Naive thymus-derived CD8-positive, alpha-beta T cell (primary cell): ENCODE data around the gene KCNJ8. TPM values are rescaled to one million over a fixed set of nuclear protein-coding genes. Genes with fewer than 3 reads are reported as not detected.
"Not testable (repeated sequence)": the region's sequence is repeated elsewhere in the genome, so short reads cannot be mapped to it uniquely, and the experiment has no call there.

Source experiments
- ATAC-seq, 2 donors: fragments of 150-1000 bp; cut with Tn5 transposase in 1 of 2; sonication (Bioruptor Pico), chemical (Tn5 transposase) in 1 of 2; 1 replicate in 1 of 2; 2 replicates in 1 of 2; pipeline ENCODE4 v1.10.0; 2021; ENCODE audit warnings: mild to moderate bottlenecking in 2 of 2, moderate library complexity in 2 of 2
- POLR2A ChIA-PET: fragments of 350-600 bp; sonication (Branson Sonifier 250); formaldehyde crosslinking; loops from one replicate; lab custom pipeline; 2021; ENCODE audit warnings: antibody characterized with exemption; lab: Charles Lee
- DNase-seq, 10 donors: peaks; one replicate each; pipeline versions ENCODE4 v3.0.0 to v3.0.0-alpha.2; 2020 to 2022
- H3K27ac Mint-ChIP-seq, 10 donors: one replicate each; pipeline ENCODE4 v1.8.0; 2020 to 2022; ENCODE audit warnings: mild to moderate bottlenecking in 10 of 10, mixed read lengths in 10 of 10, moderate library complexity in 4 of 10, inconsistent platforms in 1 of 10
- H3K27me3 Mint-ChIP-seq, 5 donors: one replicate each; pipeline ENCODE4 v1.8.0; 2021 to 2022; ENCODE audit warnings: mixed read lengths in 5 of 5
- H3K36me3 Mint-ChIP-seq, 3 donors: one replicate each; pipeline ENCODE4 v1.8.0; 2020 to 2022; ENCODE audit warnings: mixed read lengths in 3 of 3, mild to moderate bottlenecking in 2 of 3, inconsistent platforms in 1 of 3
- H3K4me1 Mint-ChIP-seq, 4 donors: one replicate each; pipeline ENCODE4 v1.8.0; 2021 to 2022; ENCODE audit warnings: mixed read lengths in 4 of 4
- H3K4me3 Mint-ChIP-seq, 10 donors: one replicate each; pipeline ENCODE4 v1.8.0; 2020 to 2022; ENCODE audit warnings: mild to moderate bottlenecking in 10 of 10, mixed read lengths in 10 of 10, moderate library complexity in 6 of 10, inconsistent platforms in 1 of 10
- H3K9me3 Mint-ChIP-seq, 9 donors: one replicate each; pipeline ENCODE4 v1.8.0; 2020 to 2022; ENCODE audit warnings: mixed read lengths in 9 of 9, mild to moderate bottlenecking in 3 of 9, inconsistent platforms in 1 of 9, moderate library complexity in 1 of 9
- polyA plus RNA-seq, 3 donors: library from polyadenylated mRNA; unstranded; fragments of 300-500 nt; fragmentation: Illumina TruSeq; gene quantifications; one replicate each; pipeline ENCODE4 v1.2.3, GENCODE V29; 2021
- total RNA-seq, 8 experiments: library from RNA in 2 of 8; stranded (reverse) in 2 of 8; gene quantifications; one replicate each; pipeline ENCODE4 v1.2.3 and lab custom pipeline; 2021 to 2026

KCNJ8 gene
- total RNA-seq = not detected
- not detected for polyA plus RNA-seq
- total RNA-seq (lab: John Stamatoyannopoulos, UW) = 0 to 0.26 (median 0) reads per million in 6 experiments

DNA sequence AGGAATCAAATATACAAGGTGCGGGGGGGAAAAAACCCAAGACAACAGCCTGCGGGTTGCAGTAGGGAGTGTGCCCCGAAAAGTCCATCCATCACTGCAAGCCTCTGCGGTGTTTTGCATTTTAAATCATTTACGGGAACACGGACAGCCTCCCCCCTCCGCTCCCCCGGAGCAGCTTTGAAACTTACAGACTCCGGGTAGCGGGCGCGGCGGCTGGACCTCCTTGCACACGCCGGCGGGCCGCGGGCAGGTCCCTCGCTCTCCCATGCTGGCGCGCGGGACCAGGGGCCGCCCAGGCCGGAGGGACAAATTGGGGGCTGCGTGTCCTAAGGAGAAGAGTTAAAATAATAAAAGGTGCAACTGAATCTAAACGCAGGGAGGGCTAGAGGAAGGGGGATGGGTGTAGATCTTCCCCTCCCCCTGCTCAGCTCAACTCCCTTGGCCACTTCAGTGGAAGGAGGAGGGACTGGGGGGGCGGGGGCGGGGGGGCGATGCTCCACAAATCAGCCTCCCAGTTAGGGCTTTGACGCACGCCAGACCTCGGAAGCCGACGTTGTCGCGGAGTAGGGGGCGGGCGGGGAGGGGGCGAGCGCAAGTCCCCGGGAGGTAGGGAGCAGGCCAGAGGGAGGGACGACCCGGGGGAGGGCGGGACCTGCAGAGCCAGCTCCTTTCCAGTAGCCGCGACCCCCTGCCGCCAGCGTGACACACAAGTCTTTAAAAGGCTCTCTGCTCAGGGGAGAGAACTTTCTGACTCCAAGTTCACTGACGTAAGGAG lies at the start of gene KCNJ8:
KCNJ8 (minus strand) TSS at position 349 of the 775 bp plus-strand sequence. CDS start 1,090 bp downstream, outside the sequence.
- Mint-ChIP-seq H3K9me3 (peaks cover 0 to 2% (median 0%) of the 10 kb centered on the region in 9 donors), H3K27ac (peak within 1 kb of the TSS in 1 of 10 donors; percentile 0), H3K4me1 (peaks cover 0 to 12% (median 11%) of the 10 kb centered on the region in 4 donors), H3K36me3 (no peaks in the 10 kb centered on the region), H3K27me3 (peaks cover 27 to 59% (median 43%) of the 10 kb centered on the region in 5 donors), H3K4me3 (peak within 1 kb of the TSS in 9 of 10 donors; percentile 34 to 74 (median 70))
- ATAC-seq = peak; percentile 33 to 54
- DNase-seq = peak in 1 of 10 donors; percentile 4
- POLR2A ChIA-PET = interaction anchor here (0.6 kb wide), 1 partner anchor 617 kb away, joined by 6 read pairs; no protein-coding TSS in a partner anchor

DNA sequence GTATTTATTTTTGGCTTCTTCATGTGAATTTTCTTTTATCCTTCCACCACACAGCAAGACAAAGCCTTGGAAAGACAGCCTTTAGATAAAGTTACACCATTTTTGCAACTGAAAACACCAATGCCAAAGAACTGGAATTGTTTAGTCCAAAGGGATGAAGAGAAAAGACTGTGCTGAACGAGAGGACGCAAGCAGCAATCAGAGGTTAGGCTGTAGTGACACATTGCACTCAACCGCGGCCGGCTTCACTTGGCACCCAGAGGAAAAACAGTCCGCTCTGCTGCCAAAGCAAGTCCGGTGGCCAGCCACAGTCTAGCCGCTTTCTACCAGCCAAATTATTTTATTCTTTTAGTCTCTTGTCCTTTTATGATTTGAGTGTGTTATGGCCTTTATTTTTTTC lies 49.1 kb upstream of the KCNJ8 start:
- H3K4me1 Mint-ChIP-seq = no peaks in the 10 kb centered on the region
- H3K36me3 Mint-ChIP-seq = no peaks in the 10 kb centered on the region
- no peak for ATAC-seq
- H3K4me3 Mint-ChIP-seq = no peak overlapping the region
- no peak overlapping the region for H3K27ac Mint-ChIP-seq
- H3K27me3 Mint-ChIP-seq = peaks cover 0 to 19% (median 9%) of the 10 kb centered on the region in 5 donors
- H3K9me3 Mint-ChIP-seq = peaks cover 0 to 2% (median 0%) of the 10 kb centered on the region in 9 donors
- POLR2A ChIA-PET = no interaction called here
- no peak for DNase-seq

DNA sequence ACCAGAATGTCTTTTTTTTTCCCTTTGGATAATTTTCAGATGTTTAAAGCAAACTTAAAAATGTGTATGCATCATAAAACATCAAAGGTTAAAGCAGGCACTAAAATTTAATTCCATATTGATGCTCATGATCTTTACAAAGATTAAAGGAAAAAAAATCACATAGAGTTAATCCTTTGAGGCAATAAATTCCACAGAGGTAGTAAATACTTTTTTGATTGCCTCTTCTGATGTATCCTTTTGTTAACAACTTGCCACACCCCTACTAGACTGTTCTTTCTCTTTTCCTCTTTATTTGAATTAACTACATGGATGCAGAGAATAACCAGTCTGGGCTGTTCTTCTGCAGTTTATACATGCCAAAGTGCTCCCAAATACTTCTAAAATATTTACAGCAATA lies 45.2 kb upstream of the KCNJ8 start:
- H3K36me3 Mint-ChIP-seq = no peaks in the 10 kb centered on the region

DNA sequence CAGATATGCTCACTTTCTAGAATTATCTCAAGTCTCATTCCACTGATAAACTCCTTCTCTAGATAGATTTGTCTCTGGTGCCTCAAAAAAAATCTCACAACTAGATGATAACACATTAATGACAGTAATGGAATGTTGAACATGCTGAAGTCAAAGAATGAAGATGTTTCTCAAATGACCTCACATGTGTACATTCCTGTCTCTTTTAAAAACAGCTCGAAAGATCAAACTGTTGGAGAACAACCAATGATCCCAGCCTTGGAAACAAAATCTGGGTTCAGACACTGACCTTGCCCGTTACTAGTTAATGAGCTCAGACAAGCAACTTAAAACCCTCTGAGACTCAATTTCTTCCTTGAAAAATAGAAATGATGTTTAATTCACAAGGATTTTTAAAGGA lies 44.7 kb upstream of the KCNJ8 start:
- DNase-seq (no peak), ATAC-seq (no peak)
- Mint-ChIP-seq H3K9me3 (peaks cover 0 to 2% (median 0%) of the 10 kb centered on the region in 9 donors), H3K4me3 (no peak overlapping the region), H3K27me3 (peaks cover 0 to 27% (median 7%) of the 10 kb centered on the region in 5 donors), H3K36me3 (no peaks in the 10 kb centered on the region), H3K4me1 (no peaks in the 10 kb centered on the region), H3K27ac (no peak overlapping the region)
- POLR2A ChIA-PET = no interaction called here

More for the DNA sequence above, 45.2 kb upstream of the KCNJ8 start:
- Mint-ChIP-seq H3K27me3 (peaks cover 0 to 30% (median 7%) of the 10 kb centered on the region in 5 donors), H3K4me1 (no peaks in the 10 kb centered on the region), H3K4me3 (no peak overlapping the region), H3K9me3 (peaks cover 0 to 2% (median 0%) of the 10 kb centered on the region in 9 donors), H3K27ac (no peak overlapping the region)
- ATAC-seq (no peak), DNase-seq (no peak)
- POLR2A ChIA-PET = no interaction called here

DNA sequence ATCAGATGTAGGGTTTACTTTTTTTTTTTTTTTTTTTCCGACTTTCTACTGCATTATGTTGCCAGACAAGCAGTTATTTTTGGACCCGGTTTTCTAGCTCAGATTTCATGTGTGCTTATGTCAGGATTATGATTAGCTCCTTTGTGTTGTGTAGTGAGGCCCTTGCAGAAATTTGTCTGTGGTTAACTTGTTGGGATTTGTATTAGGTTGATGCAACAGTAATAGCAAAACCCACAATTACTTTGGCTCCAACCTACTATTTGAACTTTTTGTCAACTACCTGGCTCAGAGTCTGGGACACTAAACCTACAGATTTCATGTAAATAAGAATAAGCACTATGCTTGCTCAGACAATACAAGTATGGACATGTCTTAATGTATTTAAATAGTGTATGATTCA lies 44.1 kb upstream of the KCNJ8 start:
- Mint-ChIP-seq H3K9me3 (peaks cover 0 to 2% (median 0%) of the 10 kb centered on the region in 9 donors), H3K27me3 (peaks cover 0 to 21% (median 7%) of the 10 kb centered on the region in 5 donors), H3K36me3 (no peaks in the 10 kb centered on the region), H3K4me1 (no peaks in the 10 kb centered on the region), H3K27ac (no peak overlapping the region), H3K4me3 (no peak overlapping the region)
- DNase-seq (no peak), ATAC-seq (no peak)
- POLR2A ChIA-PET = no interaction called here

DNA sequence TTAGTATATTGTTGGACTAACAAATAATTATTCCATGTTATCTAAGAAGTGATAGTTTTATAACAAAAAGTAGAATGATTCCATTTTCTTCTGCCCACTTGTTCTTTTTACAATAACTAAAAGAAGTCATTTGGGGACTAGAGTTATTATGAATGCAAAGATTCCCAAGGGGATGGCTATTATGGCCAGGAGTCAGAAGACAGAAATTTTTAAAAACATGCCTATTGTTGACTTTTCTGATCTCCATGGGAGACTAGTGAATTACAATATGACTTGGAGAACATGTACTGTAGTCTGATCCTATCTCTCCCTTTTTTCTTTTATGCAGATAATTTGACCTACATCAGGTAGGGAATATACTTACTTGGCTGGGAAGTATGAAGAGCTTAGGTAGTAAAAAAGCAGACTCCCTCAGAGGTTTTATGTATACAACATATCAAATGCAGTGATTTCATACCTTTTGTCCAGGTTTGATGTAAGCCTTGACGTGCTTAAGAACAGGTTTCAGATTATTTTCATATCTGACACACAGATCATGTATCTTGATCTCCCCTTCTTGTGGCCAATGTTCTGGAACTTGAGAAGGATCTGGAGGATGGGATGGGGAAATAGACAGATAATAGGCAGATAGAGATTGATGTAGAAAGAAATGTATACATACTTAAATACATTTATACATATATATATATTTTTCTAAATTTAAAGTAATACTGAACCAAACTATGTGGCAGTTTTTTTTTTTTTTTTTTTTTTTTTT lies 41.0 kb upstream of the KCNJ8 start:
- POLR2A ChIA-PET = no interaction called here
- Mint-ChIP-seq H3K36me3 (no peaks in the 10 kb centered on the region), H3K4me3 (no peak overlapping the region)

DNA sequence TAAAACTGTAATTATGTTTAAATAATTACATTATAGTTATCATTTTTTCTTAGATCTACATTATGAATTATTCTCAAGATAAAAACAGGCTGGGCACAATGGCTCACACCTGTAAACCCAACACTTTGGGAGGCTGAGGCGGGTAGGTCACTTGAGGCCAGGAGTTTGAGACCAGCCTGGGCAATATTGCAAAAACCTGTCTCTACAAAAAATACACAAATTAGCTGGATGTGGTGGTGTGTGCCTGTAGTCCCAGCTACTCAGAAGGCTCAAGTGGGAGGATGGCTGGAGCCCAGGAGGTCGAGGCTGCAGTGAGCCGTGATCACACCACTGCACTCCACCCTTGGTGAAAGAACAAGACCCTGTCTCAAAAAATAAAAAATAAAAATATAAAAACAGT lies 40.3 kb upstream of the KCNJ8 start:
- Mint-ChIP-seq H3K27me3 (peaks cover 0 to 13% (median 7%) of the 10 kb centered on the region in 5 donors), H3K36me3 (no peaks in the 10 kb centered on the region), H3K4me3 (no peak overlapping the region), H3K4me1 (no peaks in the 10 kb centered on the region), H3K9me3 (peaks cover 0 to 15% (median 4%) of the 10 kb centered on the region in 9 donors), H3K27ac (no peak overlapping the region)
- DNase-seq (no peak), ATAC-seq (no peak)
- POLR2A ChIA-PET = no interaction called here

More for the DNA sequence above, 41.0 kb upstream of the KCNJ8 start:
- Mint-ChIP-seq H3K27me3 (peaks cover 0 to 14% (median 7%) of the 10 kb centered on the region in 5 donors), H3K4me1 (no peaks in the 10 kb centered on the region), H3K27ac (no peak overlapping the region), H3K9me3 (peaks cover 0 to 11% (median 2%) of the 10 kb centered on the region in 9 donors)
- ATAC-seq = no peak
- no peak for DNase-seq

DNA sequence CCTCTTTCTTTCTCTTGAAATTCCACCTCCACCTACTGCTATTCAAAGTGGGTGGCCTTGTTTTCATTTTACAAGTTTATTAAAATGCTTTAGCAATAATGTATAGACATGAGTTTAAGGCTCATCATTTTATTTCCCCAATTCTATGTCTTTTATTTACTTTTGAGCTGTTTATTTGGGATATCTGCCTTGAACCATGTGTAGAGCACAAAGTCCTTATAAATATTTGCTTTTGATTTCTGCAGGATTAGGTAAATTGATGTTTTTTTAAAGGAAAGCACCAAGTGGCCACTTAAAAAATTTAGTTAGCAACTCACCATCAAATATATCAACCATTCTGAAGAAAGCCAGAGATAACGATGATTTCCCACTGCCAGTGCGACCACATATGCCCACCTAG lies 39.8 kb upstream of the KCNJ8 start:
- H3K9me3 Mint-ChIP-seq = peaks cover 0 to 15% (median 4%) of the 10 kb centered on the region in 9 donors
- H3K36me3 Mint-ChIP-seq = no peaks in the 10 kb centered on the region
- H3K4me3 Mint-ChIP-seq = no peak overlapping the region
- no peaks in the 10 kb centered on the region for H3K4me1 Mint-ChIP-seq
- DNase-seq (no peak), ATAC-seq (no peak)
- no peak overlapping the region for H3K27ac Mint-ChIP-seq
- POLR2A ChIA-PET = no interaction called here
- peaks cover 0 to 13% (median 7%) of the 10 kb centered on the region in 5 donors for H3K27me3 Mint-ChIP-seq

DNA sequence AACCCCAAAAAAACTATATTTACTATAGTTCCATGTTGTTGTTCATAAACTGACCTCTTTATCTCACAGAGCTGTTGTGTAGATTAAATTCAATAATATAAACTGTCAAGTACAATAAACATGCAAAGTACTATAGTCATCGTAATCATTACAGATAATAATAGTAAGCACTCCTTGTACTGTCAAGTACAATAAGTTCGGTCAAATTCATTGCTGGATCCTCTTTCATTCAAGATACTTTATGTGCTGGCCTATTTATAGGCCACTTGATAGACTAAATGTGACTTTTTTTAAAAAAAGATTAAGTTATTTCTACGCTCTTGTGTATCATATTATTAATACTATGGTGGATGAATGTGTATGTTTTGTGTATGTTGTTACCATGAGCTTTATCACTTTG lies 39.2 kb upstream of the KCNJ8 start:
- no peak for DNase-seq
- Mint-ChIP-seq H3K36me3 (no peaks in the 10 kb centered on the region), H3K4me3 (no peak overlapping the region), H3K27me3 (peaks cover 0 to 13% (median 7%) of the 10 kb centered on the region in 5 donors), H3K27ac (no peak overlapping the region), H3K4me1 (no peaks in the 10 kb centered on the region), H3K9me3 (peaks cover 0 to 15% (median 4%) of the 10 kb centered on the region in 9 donors)
- ATAC-seq = no peak
- POLR2A ChIA-PET = no interaction called here

DNA sequence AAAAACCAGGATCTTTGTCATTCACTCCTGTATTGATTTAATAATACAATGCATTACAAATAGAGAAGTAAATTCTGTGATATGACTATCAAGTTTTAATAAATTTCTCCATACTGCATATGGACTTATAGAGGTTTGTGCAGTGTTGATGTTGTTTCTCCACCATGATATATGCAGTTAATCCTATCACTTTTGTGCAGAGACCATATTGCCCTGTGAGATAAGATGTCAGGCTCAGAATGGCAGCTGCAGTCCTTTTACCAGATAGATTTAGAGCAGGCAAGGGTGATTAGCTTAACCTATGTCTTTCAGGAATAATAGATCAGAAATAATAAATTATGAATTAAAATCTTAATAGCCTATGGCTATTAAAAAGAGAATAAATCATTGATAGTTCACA lies 38.6 kb upstream of the KCNJ8 start:
- peaks cover 0 to 15% (median 4%) of the 10 kb centered on the region in 9 donors for H3K9me3 Mint-ChIP-seq
- no peaks in the 10 kb centered on the region for H3K36me3 Mint-ChIP-seq
- H3K27ac Mint-ChIP-seq = no peak overlapping the region
- POLR2A ChIA-PET = no interaction called here
- H3K4me1 Mint-ChIP-seq = no peaks in the 10 kb centered on the region
- no peak for DNase-seq
- peaks cover 0 to 13% (median 7%) of the 10 kb centered on the region in 5 donors for H3K27me3 Mint-ChIP-seq
- no peak for ATAC-seq
- H3K4me3 Mint-ChIP-seq = no peak overlapping the region

DNA sequence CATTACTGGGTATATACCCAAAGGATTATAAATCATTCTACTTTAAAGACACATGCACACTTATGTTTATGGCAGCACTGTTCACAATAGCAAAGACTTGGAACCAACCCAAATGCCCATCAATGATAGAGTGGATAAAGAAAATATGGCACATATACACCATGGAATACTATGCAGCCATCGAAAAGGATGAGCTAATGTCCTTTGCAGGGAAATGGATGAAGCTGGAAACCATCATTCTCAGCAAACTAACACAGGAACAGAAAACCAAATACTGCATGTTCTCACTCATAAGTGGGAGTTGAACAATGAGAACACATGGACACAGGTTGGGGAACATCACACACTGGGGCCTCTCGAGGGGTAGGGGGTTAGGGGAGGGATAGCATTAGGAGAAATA lies 37.8 kb upstream of the KCNJ8 start:
- H3K4me1 Mint-ChIP-seq = not testable (repeated sequence)

DNA sequence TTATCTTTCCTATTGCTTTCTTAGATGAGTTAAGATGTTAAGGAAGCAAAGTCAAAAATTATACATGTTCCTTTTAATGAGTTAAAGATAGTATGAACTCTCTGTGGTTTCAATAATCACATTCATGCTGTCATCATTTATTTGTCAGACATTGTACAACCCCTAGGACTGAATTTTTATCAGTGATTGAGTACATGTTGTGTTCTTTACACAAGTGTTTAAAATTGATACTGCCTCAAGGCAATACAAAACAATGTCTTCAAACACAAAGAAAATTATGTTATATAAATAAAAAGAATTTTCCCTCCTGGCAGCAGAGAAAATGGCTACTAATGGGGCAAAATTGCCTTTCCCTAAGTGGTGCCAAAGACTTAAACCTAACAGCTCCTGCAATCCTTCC lies 34.6 kb upstream of the KCNJ8 start:
- peaks cover 0 to 15% (median 4%) of the 10 kb centered on the region in 9 donors for H3K9me3 Mint-ChIP-seq
- ATAC-seq (no peak), DNase-seq (no peak)
- H3K4me3 Mint-ChIP-seq = no peak overlapping the region
- H3K4me1 Mint-ChIP-seq = no peaks in the 10 kb centered on the region
- no peaks in the 10 kb centered on the region for H3K36me3 Mint-ChIP-seq
- peaks cover 0 to 4% (median 0%) of the 10 kb centered on the region in 5 donors for H3K27me3 Mint-ChIP-seq
- POLR2A ChIA-PET = no interaction called here
- H3K27ac Mint-ChIP-seq = no peak overlapping the region

More for the DNA sequence above, 37.8 kb upstream of the KCNJ8 start:
- H3K27me3 Mint-ChIP-seq, H3K4me3 Mint-ChIP-seq, ATAC-seq, POLR2A ChIA-PET, H3K36me3 Mint-ChIP-seq, H3K27ac Mint-ChIP-seq, DNase-seq: not testable (repeated sequence)
- H3K9me3 Mint-ChIP-seq = peaks cover 0 to 15% (median 4%) of the 10 kb centered on the region in 9 donors

DNA sequence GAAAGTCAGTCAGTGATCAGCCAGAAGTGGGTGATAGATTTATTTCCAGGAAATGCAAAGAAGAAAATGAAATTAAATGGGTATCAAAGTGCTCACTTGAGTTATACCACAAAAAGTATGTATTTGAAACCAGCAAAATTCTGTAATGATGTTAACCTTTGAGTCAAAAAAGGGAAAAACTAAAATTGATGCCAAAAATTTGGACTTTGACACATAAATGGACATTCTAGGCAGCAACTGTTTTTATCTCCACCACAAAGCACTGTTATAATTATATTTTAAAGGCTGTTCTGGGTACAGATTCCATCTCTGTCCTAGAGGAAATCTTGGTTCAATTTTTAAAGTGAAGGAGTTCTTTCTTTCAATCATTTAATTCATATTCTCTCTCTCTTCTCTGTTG lies 31.7 kb upstream of the KCNJ8 start:
- H3K4me1 Mint-ChIP-seq = no peaks in the 10 kb centered on the region
- no peak overlapping the region for H3K4me3 Mint-ChIP-seq
- DNase-seq (no peak), ATAC-seq (no peak)
- H3K9me3 Mint-ChIP-seq = peaks cover 0 to 14% (median 3%) of the 10 kb centered on the region in 9 donors
- H3K27ac Mint-ChIP-seq = no peak overlapping the region
- POLR2A ChIA-PET = no interaction called here
- no peaks in the 10 kb centered on the region for H3K36me3 Mint-ChIP-seq
- H3K27me3 Mint-ChIP-seq = peaks cover 0 to 4% (median 0%) of the 10 kb centered on the region in 5 donors
